HG02943 (cell line): ENCODE results near the gene FAM162A.
A peak's percentile ranks its signal among the peaks of the same experiment; 100 is the strongest.

Source experiments
- ATAC-seq: cut with Tn5 transposase; IDR thresholded peaks from one replicate; pipeline ENCODE4 v1.9.1; 2021; ENCODE audit warnings: mild to moderate bottlenecking, low read depth, moderate library complexity; ENCODE audit not compliant: unreplicated experiment

Gene FAM162A

GRCh38 chr3:122383771-122384697, at the start of gene FAM162A:
Gene FAM162A, plus strand, starts transcription at chr3:122384182. Its CDS starts 84 bp downstream, at chr3:122384266.
- ATAC-seq, result peak; percentile 85

- ATAC-seq, result no peak
Measured at GRCh38 chr3:122342803-122343202, 41.2 kb upstream of the FAM162A start.

GRCh38 chr3:122343654-122344053, 40.3 kb upstream of the FAM162A start:
- ATAC-seq, result no peak

- no peak for ATAC-seq
Measured at GRCh38 chr3:122349171-122349570, 34.8 kb upstream of the FAM162A start.

GRCh38 chr3:122350814-122351418, 33.1 kb upstream of the FAM162A start:
- no peak for ATAC-seq

GRCh38 chr3:122351612-122352011, 32.4 kb upstream of the FAM162A start:
- ATAC-seq, result no peak

- ATAC-seq, result no peak
Measured at GRCh38 chr3:122353215-122353614, 30.8 kb upstream of the FAM162A start.

GRCh38 chr3:122353893-122354401, 30.0 kb upstream of the FAM162A start:
- ATAC-seq, result no peak

- ATAC-seq, result no peak
Measured at GRCh38 chr3:122355612-122356011, 28.4 kb upstream of the FAM162A start.

- ATAC-seq, result no peak
Measured at GRCh38 chr3:122356402-122356801, 27.6 kb upstream of the FAM162A start.

GRCh38 chr3:122357828-122358702, 25.9 kb upstream of the FAM162A start:
- no peak for ATAC-seq

GRCh38 chr3:122358703-122359032, 25.3 kb upstream of the FAM162A start:
- ATAC-seq, result no peak

GRCh38 chr3:122362026-122362425, 22.0 kb upstream of the FAM162A start:
- no peak for ATAC-seq

GRCh38 chr3:122364490-122364889, 19.5 kb upstream of the FAM162A start:
- ATAC-seq, result no peak

GRCh38 chr3:122365073-122365472, 18.9 kb upstream of the FAM162A start:
- ATAC-seq, result peak; percentile 44

GRCh38 chr3:122365582-122366378, 18.2 kb upstream of the FAM162A start:
- peak; percentile 66 for ATAC-seq

GRCh38 chr3:122366379-122366749, 17.6 kb upstream of the FAM162A start:
- ATAC-seq, result no peak

- ATAC-seq, result no peak
Measured at GRCh38 chr3:122374034-122374433, 9.9 kb upstream of the FAM162A start.

GRCh38 chr3:122377975-122378374, 6.0 kb upstream of the FAM162A start:
- ATAC-seq, result no peak
